ENCODE results near the gene WDR18. TPM values are rescaled to one million over a fixed set of nuclear protein-coding genes. Genes with fewer than 3 reads are reported as not detected.

The WDR18 gene
- total RNA-seq, 1 experiment from 2014 or later = 94.7 TPM

- WGBS (ENCODE audit: extremely low coverage, insufficient read length, low lambda C conversion rate) = no CpG with 5 or more reads among the region's 23 CpGs
- Histone ChIP-seq H2BK120ac (ENCODE audit: low read depth, low read length, poor library complexity, severe bottlenecking) (no peak overlapping the region), H3K14ac (ENCODE audit: insufficient read depth, low read length) (no peak overlapping the region), H3K9ac (ENCODE audit: extremely low read depth, insufficient read length, low read length) (no peak overlapping the region), H3K4me1 (ENCODE audit: insufficient read depth, low read length) (no peaks in the 10 kb centered on the region), H2BK12ac (ENCODE audit: insufficient read length, low read depth, low read length) (no peak overlapping the region), H3K9me3 (ENCODE audit: control insufficient read depth, low read depth, low read length) (no peaks in the 10 kb centered on the region), H4K91ac (ENCODE audit: insufficient read length, low read depth, low read length) (no peak overlapping the region), H3K79me1 (ENCODE audit: insufficient read depth, low read depth, low read length, poor library complexity, severe bottlenecking) (no peaks in the 10 kb centered on the region), H3K27me3 (ENCODE audit: insufficient read depth, low read length) (no peaks in the 10 kb centered on the region), H4K20me1 (ENCODE audit: control insufficient read depth, insufficient read depth, insufficient read length) (peaks cover 4% of the 10 kb centered on the region), H3T11ph (ENCODE audit: low read length) (no peak overlapping the region), H3K27ac (ENCODE audit: insufficient read length, low read depth, low read length) (no peak overlapping the region), H3K23me2 (ENCODE audit: insufficient read length, low read depth, low read length, poor library complexity, severe bottlenecking) (no peaks in the 10 kb centered on the region), H4K5ac (ENCODE audit: insufficient read length, low read depth, low read length) (no peak overlapping the region), H2BK5ac (ENCODE audit: insufficient read length, low read length) (no peak overlapping the region), H4K8ac (replicated peaks; ENCODE audit: insufficient read length, low read depth, low read length) (no peak overlapping the region), H3K4me2 (ENCODE audit: insufficient read depth, insufficient read length, low read length) (no peak overlapping the region), H2BK15ac (ENCODE audit: low read depth, low read length) (no peak overlapping the region), H3K56ac (ENCODE audit: insufficient read length, low read depth, low read length) (no peak overlapping the region), H3K4ac (ENCODE audit: low read depth, low read length) (no peak overlapping the region), H2AK5ac (ENCODE audit: insufficient read length, low read length) (no peak overlapping the region), H3K18ac (ENCODE audit: insufficient read length, low read depth, low read length) (no peak overlapping the region), H2BK20ac (ENCODE audit: low read depth, low read length, poor library complexity, severe bottlenecking) (no peak overlapping the region), H3K23ac (ENCODE audit: insufficient read length, low read depth, low read length) (no peak overlapping the region), H2AFZ (ENCODE audit: low read length) (no peak overlapping the region), H3K79me2 (ENCODE audit: insufficient read depth, low read length) (no peaks in the 10 kb centered on the region)
- H3K27me3 Mint-ChIP-seq (ENCODE audit: low read depth) = no peaks in the 10 kb centered on the region
- H3K36me3 Mint-ChIP-seq (ENCODE audit: insufficient read depth in 1 of 3, low read depth in 3 of 3) = peaks cover 10 to 41% (median 38%) of the 10 kb centered on the region in 3 experiments; a peak in 6 of 7 replicates
- no peak for DNase-seq
- H3K27ac Mint-ChIP-seq = no peak overlapping the region
- TF ChIP-seq, protein P1, sequence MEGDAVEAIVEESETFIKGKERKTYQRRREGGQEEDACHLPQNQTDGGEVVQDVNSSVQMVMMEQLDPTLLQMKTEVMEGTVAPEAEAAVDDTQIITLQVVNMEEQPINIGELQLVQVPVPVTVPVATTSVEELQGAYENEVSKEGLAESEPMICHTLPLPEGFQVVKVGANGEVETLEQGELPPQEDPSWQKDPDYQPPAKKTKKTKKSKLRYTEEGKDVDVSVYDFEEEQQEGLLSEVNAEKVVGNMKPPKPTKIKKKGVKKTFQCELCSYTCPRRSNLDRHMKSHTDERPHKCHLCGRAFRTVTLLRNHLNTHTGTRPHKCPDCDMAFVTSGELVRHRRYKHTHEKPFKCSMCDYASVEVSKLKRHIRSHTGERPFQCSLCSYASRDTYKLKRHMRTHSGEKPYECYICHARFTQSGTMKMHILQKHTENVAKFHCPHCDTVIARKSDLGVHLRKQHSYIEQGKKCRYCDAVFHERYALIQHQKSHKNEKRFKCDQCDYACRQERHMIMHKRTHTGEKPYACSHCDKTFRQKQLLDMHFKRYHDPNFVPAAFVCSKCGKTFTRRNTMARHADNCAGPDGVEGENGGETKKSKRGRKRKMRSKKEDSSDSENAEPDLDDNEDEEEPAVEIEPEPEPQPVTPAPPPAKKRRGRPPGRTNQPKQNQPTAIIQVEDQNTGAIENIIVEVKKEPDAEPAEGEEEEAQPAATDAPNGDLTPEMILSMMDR (conservative IDR thresholded peaks at IDR 0.05) = no peak
- H3K4me3 Mint-ChIP-seq = no peak overlapping the region
- H3K9me3 Mint-ChIP-seq = no peaks in the 10 kb centered on the region
- H3K4me1 Mint-ChIP-seq = peaks cover 0 to 11% of the 10 kb centered on the region in 2 experiments; a peak in 2 of 4 replicates
These were observed 6.6 kb downstream of the WDR18 start for GRCh38 chr19:990746-991145.

Data from H9 (cell line).